ENCODE data around the gene AFF3.
"Not testable (repeated sequence)": the region's sequence is repeated elsewhere in the genome, so short reads cannot be mapped to it uniquely, and the experiment has no call there.

AFF3 gene

DNA sequence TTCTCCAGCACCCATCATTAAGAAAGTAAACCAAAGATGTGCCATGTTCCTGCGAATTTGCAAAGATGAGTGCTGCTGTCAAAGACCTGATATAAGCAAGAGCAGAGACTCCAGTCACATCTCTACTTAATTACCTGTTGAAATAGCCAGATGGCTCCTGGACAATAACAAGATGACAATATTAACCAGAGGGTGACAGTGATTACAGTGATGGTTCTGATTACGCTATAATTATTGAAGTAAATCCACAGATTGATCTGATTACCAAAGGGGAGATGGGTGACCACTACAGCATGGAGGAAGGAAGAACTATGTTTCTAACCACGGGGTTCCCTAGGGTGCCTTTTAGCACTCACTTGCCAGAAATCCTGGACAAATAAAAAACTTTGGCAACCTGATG is 36.5 kb upstream of the AFF3 start:
- Histone ChIP-seq H3K36me3 (no peaks in the 10 kb centered on the region), H3K27ac (no peak overlapping the region), H3K9me3 (peaks cover 7% of the 10 kb centered on the region), H3K9ac (no peak overlapping the region), H3K4me3 (no peak overlapping the region), H3K4me1 (no peaks in the 10 kb centered on the region), H3K4me2 (no peak overlapping the region), H3K27me3 (no peaks in the 10 kb centered on the region), H4K20me1 (no peaks in the 10 kb centered on the region)
- TF ChIP-seq Cebpa-rat (IDR thresholded peaks at IDR 0.05): no peak

- no peak overlapping the region for H3K9ac ChIP-seq
- no peak overlapping the region for H3K4me3 ChIP-seq
- H3K4me1 ChIP-seq: no peaks in the 10 kb centered on the region
- peaks cover 7% of the 10 kb centered on the region for H3K9me3 ChIP-seq
- TF ChIP-seq Cebpa-rat (IDR thresholded peaks at IDR 0.05): no peak
- no peaks in the 10 kb centered on the region for H4K20me1 ChIP-seq
- no peak overlapping the region for H3K4me2 ChIP-seq
- H3K27me3 ChIP-seq: no peaks in the 10 kb centered on the region
- H3K27ac ChIP-seq: no peak overlapping the region
- H3K36me3 ChIP-seq: no peaks in the 10 kb centered on the region
These were observed 35.8 kb upstream of the AFF3 start for GRCh38 chr2:100178085-100178788.

DNA sequence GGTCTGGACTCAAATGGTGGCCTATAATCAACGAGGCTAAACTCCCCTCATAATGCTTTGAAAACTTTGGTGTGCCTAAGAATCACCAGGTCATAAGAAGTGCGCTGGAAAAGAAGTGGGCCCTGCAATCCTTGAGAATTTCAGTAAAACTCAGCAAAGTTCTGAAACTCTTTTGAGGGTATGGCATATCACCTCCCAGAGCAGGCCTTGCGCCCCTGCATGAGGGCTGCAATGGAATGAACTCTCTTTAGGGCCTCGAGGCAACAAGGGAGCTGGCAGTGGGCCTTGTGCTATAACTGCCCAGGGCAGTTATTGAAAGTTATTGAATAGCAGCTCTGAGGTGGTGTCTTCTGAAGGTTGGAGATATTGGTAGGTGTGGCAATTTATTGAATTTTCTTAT is 34.5 kb upstream of the AFF3 start:
- TF ChIP-seq Cebpa-rat (IDR thresholded peaks at IDR 0.05): no peak
- no peak overlapping the region for H3K4me2 ChIP-seq
- no peak overlapping the region for H3K4me3 ChIP-seq
- H3K27me3 ChIP-seq: no peaks in the 10 kb centered on the region
- no peak overlapping the region for H3K27ac ChIP-seq
- no peaks in the 10 kb centered on the region for H3K4me1 ChIP-seq
- no peaks in the 10 kb centered on the region for H4K20me1 ChIP-seq
- H3K36me3 ChIP-seq: no peaks in the 10 kb centered on the region
- H3K9me3 ChIP-seq: peaks cover 7% of the 10 kb centered on the region
- H3K9ac ChIP-seq: no peak overlapping the region

- H4K20me1 ChIP-seq: no peaks in the 10 kb centered on the region
- H3K4me3 ChIP-seq: no peak overlapping the region
- H3K9me3 ChIP-seq: peaks cover 7% of the 10 kb centered on the region
- no peak overlapping the region for H3K9ac ChIP-seq
- no peak for TF ChIP-seq Cebpa-rat (IDR thresholded peaks at IDR 0.05)
- H3K27me3 ChIP-seq: no peaks in the 10 kb centered on the region
- no peaks in the 10 kb centered on the region for H3K4me1 ChIP-seq
- no peak overlapping the region for H3K4me2 ChIP-seq
- H3K27ac ChIP-seq: no peak overlapping the region
- H3K36me3 ChIP-seq: no peaks in the 10 kb centered on the region
These were observed 31.6 kb upstream of the AFF3 start for GRCh38 chr2:100174026-100174431.

DNA sequence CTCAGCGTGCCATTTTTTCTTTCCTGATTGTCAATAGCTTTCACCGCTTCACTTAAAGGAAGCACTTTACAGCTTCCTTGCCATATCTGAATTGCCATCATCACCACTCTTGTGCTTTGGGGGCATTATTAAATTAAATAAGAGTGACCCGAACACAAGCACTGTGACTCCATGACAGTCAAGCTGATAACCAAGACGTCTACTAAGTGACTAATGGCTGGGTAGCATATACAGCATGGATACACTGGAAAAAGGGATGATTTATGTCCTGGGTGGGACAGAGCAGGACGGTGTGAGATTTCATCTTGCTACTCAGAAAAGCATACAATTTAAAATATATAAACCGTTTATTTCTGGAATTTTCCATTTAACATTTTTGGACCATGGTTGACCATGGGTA is 24.3 kb upstream of the AFF3 start:
- no peak overlapping the region for H3K9ac ChIP-seq
- H3K27me3 ChIP-seq: no peaks in the 10 kb centered on the region
- H3K4me2 ChIP-seq: no peak overlapping the region
- peaks cover 10% of the 10 kb centered on the region for H3K9me3 ChIP-seq
- H3K4me3 ChIP-seq: no peak overlapping the region
- H3K27ac ChIP-seq: no peak overlapping the region
- no peaks in the 10 kb centered on the region for H3K4me1 ChIP-seq
- H4K20me1 ChIP-seq: no peaks in the 10 kb centered on the region
- no peak for TF ChIP-seq Cebpa-rat (IDR thresholded peaks at IDR 0.05)
- no peaks in the 10 kb centered on the region for H3K36me3 ChIP-seq

DNA sequence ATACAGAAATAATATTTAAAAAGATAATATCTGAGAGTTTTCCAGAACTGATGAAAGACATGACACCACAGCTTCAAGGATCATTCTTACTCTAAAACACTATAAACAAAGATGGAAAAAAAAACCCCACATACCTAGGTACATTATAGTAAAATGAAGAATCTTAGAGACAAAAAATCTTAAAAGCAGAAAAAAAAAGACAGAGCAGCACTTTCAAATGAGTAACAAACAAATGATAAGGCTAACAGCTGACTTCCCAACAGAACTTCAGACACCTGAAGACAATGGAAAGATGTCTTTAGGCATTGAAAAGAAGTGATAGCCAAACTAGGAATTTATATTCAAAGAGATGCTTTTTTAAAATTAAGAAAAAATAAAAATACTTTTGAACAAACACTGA is 21.2 kb upstream of the AFF3 start:
- no peak overlapping the region for H3K27ac ChIP-seq
- no peaks in the 10 kb centered on the region for H3K27me3 ChIP-seq
- peaks cover 10% of the 10 kb centered on the region for H3K9me3 ChIP-seq
- no peaks in the 10 kb centered on the region for H3K36me3 ChIP-seq
- no peak overlapping the region for H3K4me3 ChIP-seq
- H3K9ac ChIP-seq: no peak overlapping the region
- H3K4me2 ChIP-seq: no peak overlapping the region
- no peaks in the 10 kb centered on the region for H3K4me1 ChIP-seq
- no peaks in the 10 kb centered on the region for H4K20me1 ChIP-seq
- TF ChIP-seq Cebpa-rat (IDR thresholded peaks at IDR 0.05): no peak

GRCh38 chr2:100161945-100162620 is 19.7 kb upstream of the AFF3 start:
- no peak overlapping the region for H3K27ac ChIP-seq
- no peak overlapping the region for H3K4me2 ChIP-seq
- no peak overlapping the region for H3K9ac ChIP-seq
- H3K4me1 ChIP-seq: no peaks in the 10 kb centered on the region
- H3K4me3 ChIP-seq: no peak overlapping the region
- H3K9me3 ChIP-seq: peaks cover 20% of the 10 kb centered on the region
- no peaks in the 10 kb centered on the region for H3K27me3 ChIP-seq
- no peaks in the 10 kb centered on the region for H4K20me1 ChIP-seq
- TF ChIP-seq Cebpa-rat (IDR thresholded peaks at IDR 0.05): no peak
- no peaks in the 10 kb centered on the region for H3K36me3 ChIP-seq

- H3K4me2 ChIP-seq: no peak overlapping the region
- H3K27ac ChIP-seq: no peak overlapping the region
- H4K20me1 ChIP-seq: no peaks in the 10 kb centered on the region
- no peak overlapping the region for H3K4me3 ChIP-seq
- no peaks in the 10 kb centered on the region for H3K4me1 ChIP-seq
- H3K27me3 ChIP-seq: no peaks in the 10 kb centered on the region
- H3K9ac ChIP-seq: no peak overlapping the region
- H3K36me3 ChIP-seq: no peaks in the 10 kb centered on the region
- TF ChIP-seq Cebpa-rat (IDR thresholded peaks at IDR 0.05): no peak
- peaks cover 23% of the 10 kb centered on the region for H3K9me3 ChIP-seq
These were observed 18.0 kb upstream of the AFF3 start for GRCh38 chr2:100160396-100160795.

DNA sequence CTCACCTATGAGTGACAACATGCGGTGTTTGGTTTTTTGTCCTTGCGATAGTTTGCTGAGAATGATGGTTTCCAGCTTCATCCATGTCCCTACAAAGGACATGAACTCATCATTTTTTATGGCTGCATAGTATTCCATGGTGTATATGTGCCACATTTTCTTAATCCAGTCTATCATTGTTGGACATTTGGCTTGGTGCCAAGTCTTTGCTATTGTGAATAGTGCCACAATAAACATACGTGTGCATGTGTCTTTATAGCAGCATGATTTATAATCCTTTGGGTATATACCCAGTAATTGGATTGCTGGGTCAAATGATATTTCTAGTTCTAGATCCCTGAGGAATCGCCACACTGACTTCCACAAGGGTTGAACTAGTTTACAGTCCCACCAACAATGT is 9.4 kb upstream of the AFF3 start:
- H3K27ac ChIP-seq, H3K9ac ChIP-seq, H3K9me3 ChIP-seq, H4K20me1 ChIP-seq, H3K4me3 ChIP-seq, H3K36me3 ChIP-seq, H3K27me3 ChIP-seq, H3K4me1 ChIP-seq, H3K4me2 ChIP-seq: not testable (repeated sequence)

GRCh38 chr2:100151310-100151709 is 8.9 kb upstream of the AFF3 start:
- peaks cover 9% of the 10 kb centered on the region for H3K4me1 ChIP-seq
- H3K4me2 ChIP-seq: no peak overlapping the region

More at GRCh38 chr2:100151310-100151709, 8.9 kb upstream of the AFF3 start:
- H3K36me3 ChIP-seq: no peaks in the 10 kb centered on the region
- no peaks in the 10 kb centered on the region for H4K20me1 ChIP-seq
- TF ChIP-seq Cebpa-rat (IDR thresholded peaks at IDR 0.05): no peak
- no peak overlapping the region for H3K4me3 ChIP-seq
- no peak overlapping the region for H3K27ac ChIP-seq
- H3K27me3 ChIP-seq: no peaks in the 10 kb centered on the region
- H3K9ac ChIP-seq: no peak overlapping the region
- no peaks in the 10 kb centered on the region for H3K9me3 ChIP-seq

Measured in BLaER1 (cell line).